ENCODE results near the gene MAP3K7. TPM values are rescaled to one million over a fixed set of nuclear protein-coding genes. Genes with fewer than 3 reads are reported as not detected.

MAP3K7 gene
- total and polyA plus RNA-seq, 4 donors, result 5.5 to 17.2 (median 11.5) TPM

- H3K27me3 ChIP-seq (ENCODE audit: control insufficient read depth in 4 of 4, insufficient read depth in 4 of 4, low read length in 3 of 4), result no peaks in the 10 kb centered on the region
- H3K9me3 ChIP-seq (ENCODE audit: control insufficient read depth in 4 of 4, low read length in 3 of 4), result no peaks in the 10 kb centered on the region
- no peak for DNase-seq (ENCODE audit: low spot score)
- H3K27ac ChIP-seq (ENCODE audit: low read depth in 1 of 2, low read length in 2 of 2), result no peak overlapping the region
- no peak overlapping the region for H3K4me3 ChIP-seq (ENCODE audit: low read depth in 1 of 3, low read length in 3 of 3)
- 84% methylated on average over 3 of the region's 3 CpGs for WGBS
- H3K4me1 ChIP-seq (ENCODE audit: control insufficient read depth in 4 of 4, insufficient read depth in 4 of 4, low read length in 3 of 4), result no peaks in the 10 kb centered on the region
- no peak for TF ChIP-seq HNF4A (conservative IDR thresholded peaks at IDR 0.05)
- TF ChIP-seq FOXA2 (IDR thresholded peaks at IDR 0.05), result no peak
- no peak for TF ChIP-seq GABPA (IDR thresholded peaks at IDR 0.05 in 1 of 2, conservative IDR thresholded peaks at IDR 0.05 in 1 of 2)
- TF ChIP-seq TAF1 (conservative IDR thresholded peaks at IDR 0.05), result no peak
- TF ChIP-seq, protein P1, sequence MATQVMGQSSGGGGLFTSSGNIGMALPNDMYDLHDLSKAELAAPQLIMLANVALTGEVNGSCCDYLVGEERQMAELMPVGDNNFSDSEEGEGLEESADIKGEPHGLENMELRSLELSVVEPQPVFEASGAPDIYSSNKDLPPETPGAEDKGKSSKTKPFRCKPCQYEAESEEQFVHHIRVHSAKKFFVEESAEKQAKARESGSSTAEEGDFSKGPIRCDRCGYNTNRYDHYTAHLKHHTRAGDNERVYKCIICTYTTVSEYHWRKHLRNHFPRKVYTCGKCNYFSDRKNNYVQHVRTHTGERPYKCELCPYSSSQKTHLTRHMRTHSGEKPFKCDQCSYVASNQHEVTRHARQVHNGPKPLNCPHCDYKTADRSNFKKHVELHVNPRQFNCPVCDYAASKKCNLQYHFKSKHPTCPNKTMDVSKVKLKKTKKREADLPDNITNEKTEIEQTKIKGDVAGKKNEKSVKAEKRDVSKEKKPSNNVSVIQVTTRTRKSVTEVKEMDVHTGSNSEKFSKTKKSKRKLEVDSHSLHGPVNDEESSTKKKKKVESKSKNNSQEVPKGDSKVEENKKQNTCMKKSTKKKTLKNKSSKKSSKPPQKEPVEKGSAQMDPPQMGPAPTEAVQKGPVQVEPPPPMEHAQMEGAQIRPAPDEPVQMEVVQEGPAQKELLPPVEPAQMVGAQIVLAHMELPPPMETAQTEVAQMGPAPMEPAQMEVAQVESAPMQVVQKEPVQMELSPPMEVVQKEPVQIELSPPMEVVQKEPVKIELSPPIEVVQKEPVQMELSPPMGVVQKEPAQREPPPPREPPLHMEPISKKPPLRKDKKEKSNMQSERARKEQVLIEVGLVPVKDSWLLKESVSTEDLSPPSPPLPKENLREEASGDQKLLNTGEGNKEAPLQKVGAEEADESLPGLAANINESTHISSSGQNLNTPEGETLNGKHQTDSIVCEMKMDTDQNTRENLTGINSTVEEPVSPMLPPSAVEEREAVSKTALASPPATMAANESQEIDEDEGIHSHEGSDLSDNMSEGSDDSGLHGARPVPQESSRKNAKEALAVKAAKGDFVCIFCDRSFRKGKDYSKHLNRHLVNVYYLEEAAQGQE (IDR thresholded peaks at IDR 0.05), result no peak
- TF ChIP-seq RXRA (IDR thresholded peaks at IDR 0.05), result no peak
- TF ChIP-seq EGR1 (IDR thresholded peaks at IDR 0.05; ENCODE audit: low read depth in 2 of 2), result no peak
- no peak for TF ChIP-seq YY1 (IDR thresholded peaks at IDR 0.05)
- TF ChIP-seq SP1 (IDR thresholded peaks at IDR 0.05), result no peak
- TF ChIP-seq RAD21 (IDR thresholded peaks at IDR 0.05), result no peak
- no peak for TF ChIP-seq JUND (IDR thresholded peaks at IDR 0.05)
- no peak overlapping the region for H3K9ac ChIP-seq (ENCODE audit: low read depth in 1 of 2, low read length in 2 of 2)
- H3K36me3 ChIP-seq (ENCODE audit: control insufficient read depth in 4 of 4, insufficient read depth in 3 of 4, low read depth in 1 of 4, low read length in 3 of 4), result peaks cover 0 to 12% (median 4%) of the 10 kb centered on the region in 4 donors
These were observed 49.1 kb downstream of the MAP3K7 start for GRCh38 chr6:90537723-90538258.

GRCh38 chr6:90537027-90537426, 49.8 kb downstream of the MAP3K7 start:
- Histone ChIP-seq H3K9me3 (ENCODE audit: control insufficient read depth in 4 of 4, low read length in 3 of 4) (no peaks in the 10 kb centered on the region), H3K27ac (ENCODE audit: low read depth in 1 of 2, low read length in 2 of 2) (no peak overlapping the region), H3K9ac (ENCODE audit: low read depth in 1 of 2, low read length in 2 of 2) (no peak overlapping the region), H3K27me3 (ENCODE audit: control insufficient read depth in 4 of 4, insufficient read depth in 4 of 4, low read length in 3 of 4) (no peaks in the 10 kb centered on the region), H3K36me3 (ENCODE audit: control insufficient read depth in 4 of 4, insufficient read depth in 3 of 4, low read depth in 1 of 4, low read length in 3 of 4) (peaks cover 0 to 13% (median 6%) of the 10 kb centered on the region in 4 donors), H3K4me3 (ENCODE audit: low read depth in 1 of 3, low read length in 3 of 3) (no peak overlapping the region), H3K4me1 (ENCODE audit: control insufficient read depth in 4 of 4, insufficient read depth in 4 of 4, low read length in 3 of 4) (no peaks in the 10 kb centered on the region)
- DNase-seq (ENCODE audit: low spot score), result no peak
- 87% methylated on average over 4 of the region's 4 CpGs for WGBS
- no peak for TF ChIP-seq CTCF (IDR thresholded peaks at IDR 0.05; ENCODE audit: low read depth, low read length, missing input control)
- TF ChIP-seq RAD21 (IDR thresholded peaks at IDR 0.05), result no peak
- TF ChIP-seq EGR1 (IDR thresholded peaks at IDR 0.05; ENCODE audit: low read depth in 2 of 2), result no peak
- no peak for TF ChIP-seq ZBTB33 (IDR thresholded peaks at IDR 0.05)
- no peak for TF ChIP-seq FOXA2 (IDR thresholded peaks at IDR 0.05)
- TF ChIP-seq JUND (IDR thresholded peaks at IDR 0.05), result no peak
- TF ChIP-seq MAX (IDR thresholded peaks at IDR 0.05), result no peak
- TF ChIP-seq HNF4A (conservative IDR thresholded peaks at IDR 0.05), result no peak
- no peak for TF ChIP-seq HNF4G (IDR thresholded peaks at IDR 0.05)
- no peak for TF ChIP-seq FOXA1 (IDR thresholded peaks at IDR 0.05)
- TF ChIP-seq RXRA (IDR thresholded peaks at IDR 0.05), result no peak
- TF ChIP-seq NR2F2 (IDR thresholded peaks at IDR 0.05), result no peak
- TF ChIP-seq TAF1 (conservative IDR thresholded peaks at IDR 0.05), result no peak
- TF ChIP-seq GABPA (IDR thresholded peaks at IDR 0.05 in 1 of 2, conservative IDR thresholded peaks at IDR 0.05 in 1 of 2), result no peak
- TF ChIP-seq YY1 (IDR thresholded peaks at IDR 0.05), result no peak
- TF ChIP-seq, protein P1 (IDR thresholded peaks at IDR 0.05), result no peak
- TF ChIP-seq, protein P2, sequence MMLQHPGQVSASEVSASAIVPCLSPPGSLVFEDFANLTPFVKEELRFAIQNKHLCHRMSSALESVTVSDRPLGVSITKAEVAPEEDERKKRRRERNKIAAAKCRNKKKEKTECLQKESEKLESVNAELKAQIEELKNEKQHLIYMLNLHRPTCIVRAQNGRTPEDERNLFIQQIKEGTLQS (IDR thresholded peaks at IDR 0.05), result no peak
- no peak for TF ChIP-seq SP1 (IDR thresholded peaks at IDR 0.05)

Data from liver (tissue), 9 donors.